Measurements from ENCODE around the gene ALDH1A3. TPM values are rescaled to one million over a fixed set of nuclear protein-coding genes. Genes with fewer than 3 reads are reported as not detected.
A peak's percentile ranks its signal among the peaks of the same experiment; 100 is the strongest.

The ALDH1A3 gene
- total RNA-seq, 1 donor from 2014 or later, result 666 TPM

- no peak overlapping the region for H3K4me3 ChIP-seq (ENCODE audit: low read depth, low read length)
- no peak for FAIRE-seq
- H3K36me3 ChIP-seq (ENCODE audit: control insufficient read depth, insufficient read depth, low read length), result peaks cover 1% of the 10 kb centered on the region
- DNase-seq (ENCODE audit: low read depth), result no peak
- no peak for TF ChIP-seq CTCF (IDR thresholded peaks at IDR 0.05; ENCODE audit: insufficient read depth, low read length, severe bottlenecking)
- H3K27me3 ChIP-seq (ENCODE audit: control insufficient read depth, insufficient read depth, low read length), result no peaks in the 10 kb centered on the region
Measured at GRCh38 chr15:100949691-100950090, 70.1 kb downstream of the ALDH1A3 start.

GRCh38 chr15:100951965-100952364 lies 72.3 kb downstream of the ALDH1A3 start:
- DNase-seq (ENCODE audit: low read depth), result no peak
- Histone ChIP-seq H3K4me3 (ENCODE audit: low read depth, low read length) (no peak overlapping the region), H3K27me3 (ENCODE audit: control insufficient read depth, insufficient read depth, low read length) (no peaks in the 10 kb centered on the region), H3K36me3 (ENCODE audit: control insufficient read depth, insufficient read depth, low read length) (peaks cover 1% of the 10 kb centered on the region)
- no peak for FAIRE-seq
- no peak for TF ChIP-seq CTCF (IDR thresholded peaks at IDR 0.05; ENCODE audit: insufficient read depth, low read length, severe bottlenecking)

DNA sequence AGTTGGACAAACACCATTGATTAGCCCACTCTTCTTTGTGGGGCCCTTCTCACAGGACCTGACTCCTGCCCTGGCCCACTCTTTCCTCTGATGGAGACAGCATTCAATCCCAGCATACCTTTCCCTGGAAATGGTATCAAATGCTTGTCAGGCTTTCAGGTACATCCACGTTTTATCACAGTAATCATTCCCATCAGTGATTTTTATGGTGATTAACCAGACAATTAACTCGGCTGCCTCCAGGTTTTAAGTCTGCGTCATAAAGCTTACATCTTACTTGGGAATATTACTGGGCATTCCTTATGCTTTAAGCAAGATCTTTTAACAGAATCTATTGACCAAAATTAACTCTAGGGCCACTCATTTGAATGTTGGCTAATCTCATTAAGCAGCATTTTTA lies 72.9 kb downstream of the ALDH1A3 start:
- Histone ChIP-seq H3K27me3 (ENCODE audit: control insufficient read depth, insufficient read depth, low read length) (no peaks in the 10 kb centered on the region), H3K4me3 (ENCODE audit: low read depth, low read length) (no peak overlapping the region), H3K36me3 (ENCODE audit: control insufficient read depth, insufficient read depth, low read length) (peaks cover 1% of the 10 kb centered on the region)
- TF ChIP-seq CTCF (IDR thresholded peaks at IDR 0.05; ENCODE audit: insufficient read depth, low read length, severe bottlenecking), result no peak
- no peak for DNase-seq (ENCODE audit: low read depth)
- FAIRE-seq, result no peak

DNA sequence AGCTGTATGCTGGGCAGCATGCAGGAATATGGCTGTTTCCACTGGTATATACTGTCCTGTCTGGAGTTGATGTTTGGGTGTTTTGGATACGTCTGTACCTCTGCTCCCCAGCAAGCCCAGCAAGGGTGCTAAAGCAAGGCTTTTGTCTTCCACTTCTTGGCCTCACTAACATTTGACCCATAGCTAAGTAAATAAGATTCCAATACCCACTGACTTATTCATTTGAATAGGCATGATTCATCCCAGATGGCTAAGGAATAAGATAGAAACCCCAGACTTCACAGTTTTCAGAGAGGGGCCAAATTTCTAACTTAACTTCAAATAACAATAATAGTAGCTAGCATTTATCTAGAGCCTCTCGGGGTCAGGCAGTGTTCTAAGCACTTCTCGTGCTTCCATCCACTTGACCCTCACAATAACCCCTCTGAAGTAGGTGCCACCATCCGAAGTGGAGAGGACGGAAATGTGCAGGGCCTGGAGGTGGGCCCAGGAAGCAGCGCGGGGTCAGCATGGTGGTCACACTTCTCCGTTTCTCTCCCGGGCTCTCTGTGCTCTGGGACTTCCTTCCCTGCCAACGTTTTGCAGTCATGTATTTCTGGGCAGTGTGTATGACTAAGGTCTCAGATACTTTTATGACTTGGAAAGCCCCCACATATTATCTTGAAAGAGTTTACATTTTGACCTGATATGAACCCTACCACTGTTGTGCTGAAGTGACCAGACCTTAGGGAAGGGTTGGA lies 78.9 kb downstream of the ALDH1A3 start:
- TF ChIP-seq CTCF (IDR thresholded peaks at IDR 0.05; ENCODE audit: insufficient read depth, low read length, severe bottlenecking), result no peak
- H3K36me3 ChIP-seq (ENCODE audit: control insufficient read depth, insufficient read depth, low read length), result peaks cover 1% of the 10 kb centered on the region
- no peak overlapping the region for H3K4me3 ChIP-seq (ENCODE audit: low read depth, low read length)
- peak; percentile 58 for DNase-seq (ENCODE audit: low read depth)
- FAIRE-seq, result no peak
- no peaks in the 10 kb centered on the region for H3K27me3 ChIP-seq (ENCODE audit: control insufficient read depth, insufficient read depth, low read length)

GRCh38 chr15:100959066-100960050 lies 79.7 kb downstream of the ALDH1A3 start:
- Histone ChIP-seq H3K27me3 (ENCODE audit: control insufficient read depth, insufficient read depth, low read length) (no peaks in the 10 kb centered on the region), H3K4me3 (ENCODE audit: low read depth, low read length) (no peak overlapping the region), H3K36me3 (ENCODE audit: control insufficient read depth, insufficient read depth, low read length) (peaks cover 1% of the 10 kb centered on the region)
- no peak for TF ChIP-seq CTCF (IDR thresholded peaks at IDR 0.05; ENCODE audit: insufficient read depth, low read length, severe bottlenecking)
- DNase-seq (ENCODE audit: low read depth) (no peak), FAIRE-seq (no peak)

Other genes starting within 250 kb of the ALDH1A3 start
- gene LRRK1, start 39.5 kb downstream of the ALDH1A3 start, total RNA-seq, result 4.2 TPM in 2 replicates